ENCODE measurements around the gene ZBTB48.
"Not testable (repeated sequence)": the region's sequence is repeated elsewhere in the genome, so short reads cannot be mapped to it uniquely, and the experiment has no call there.

ZBTB48 gene

GRCh38 chr1:6635910-6636760, 56.3 kb downstream of the ZBTB48 start:
- no peak for DNase-seq (ENCODE audit: low read depth)

GRCh38 chr1:6636778-6637177, 57.0 kb downstream of the ZBTB48 start:
- DNase-seq (ENCODE audit: low read depth), result not testable (repeated sequence)

- DNase-seq (ENCODE audit: low read depth), result no peak
Observed at GRCh38 chr1:6637770-6638169, 58.0 kb downstream of the ZBTB48 start.

GRCh38 chr1:6638226-6638625, 58.4 kb downstream of the ZBTB48 start:
- DNase-seq (ENCODE audit: low read depth), result no peak
